ENCODE measurements around the gene POLRMT. TPM values are rescaled to one million over a fixed set of nuclear protein-coding genes. Genes with fewer than 3 reads are reported as not detected.

POLRMT gene
- total RNA-seq, 1 donor from 2014 or later, result 45.3 TPM

DNA sequence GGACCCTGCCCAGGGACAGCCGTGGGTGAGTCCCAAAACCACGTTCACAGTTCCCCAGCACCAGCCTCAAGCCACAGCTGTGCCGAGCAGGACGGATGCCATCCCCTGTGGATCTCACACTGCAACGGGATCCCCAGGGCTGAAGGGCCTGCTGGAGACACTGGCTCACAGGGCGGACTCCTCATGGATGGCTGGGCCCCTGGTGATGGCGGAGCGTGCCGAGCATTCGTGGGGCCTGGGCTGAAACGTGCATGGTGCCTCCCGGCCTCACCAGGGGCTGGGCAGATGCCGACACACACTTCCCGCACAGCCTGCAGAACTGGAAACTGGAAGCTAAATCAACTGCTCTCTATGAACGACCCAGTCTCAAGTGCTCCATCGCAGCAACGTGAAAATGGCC, 20.1 kb upstream of the POLRMT start:
- Histone ChIP-seq H3K4me3 (ENCODE audit: insufficient read depth, low read depth, low read length) (no peak overlapping the region), H3K27me3 (ENCODE audit: insufficient read depth, low read length) (no peaks in the 10 kb centered on the region), H3K9ac (ENCODE audit: low read length) (no peak overlapping the region), H3K4me2 (ENCODE audit: low read length) (no peak overlapping the region), H4K20me1 (ENCODE audit: insufficient read depth, low read length) (peaks cover 62% of the 10 kb centered on the region), H2AFZ (ENCODE audit: low read depth, low read length) (no peak overlapping the region), H3K9me3 (ENCODE audit: insufficient read depth, low read depth, low read length) (no peaks in the 10 kb centered on the region), H3K36me3 (ENCODE audit: insufficient read depth, low read length) (peaks cover 4% of the 10 kb centered on the region), H3K27ac (ENCODE audit: low read depth, low read length) (no peak overlapping the region), H3K4me1 (ENCODE audit: insufficient read depth, low read length) (no peaks in the 10 kb centered on the region), H3K79me2 (ENCODE audit: insufficient read depth, low read length) (peaks cover 72% of the 10 kb centered on the region)
- TF ChIP-seq CTCF (IDR thresholded peaks at IDR 0.05; ENCODE audit: insufficient read depth, low read depth, low read length) (no peak), EZH2 (IDR thresholded peaks at IDR 0.05; ENCODE audit: insufficient read depth, low read length) (no peak)
- H3K27me3 Mint-ChIP-seq (ENCODE audit: low read depth, unreplicated experiment), result no peaks in the 10 kb centered on the region
- FAIRE-seq (no peak), DNase-seq (ENCODE audit: low read depth) (no peak)
- H3K9me3 Mint-ChIP-seq (ENCODE audit: unreplicated experiment), result no peaks in the 10 kb centered on the region
- no peak overlapping the region for H3K27ac Mint-ChIP-seq (ENCODE audit: unreplicated experiment)
- H3K4me3 Mint-ChIP-seq (ENCODE audit: unreplicated experiment), result no peak overlapping the region
- H3K36me3 Mint-ChIP-seq (ENCODE audit: low read depth, unreplicated experiment), result no peaks in the 10 kb centered on the region
- peaks cover 5% of the 10 kb centered on the region for H3K4me1 Mint-ChIP-seq (ENCODE audit: low read depth, unreplicated experiment)

DNA sequence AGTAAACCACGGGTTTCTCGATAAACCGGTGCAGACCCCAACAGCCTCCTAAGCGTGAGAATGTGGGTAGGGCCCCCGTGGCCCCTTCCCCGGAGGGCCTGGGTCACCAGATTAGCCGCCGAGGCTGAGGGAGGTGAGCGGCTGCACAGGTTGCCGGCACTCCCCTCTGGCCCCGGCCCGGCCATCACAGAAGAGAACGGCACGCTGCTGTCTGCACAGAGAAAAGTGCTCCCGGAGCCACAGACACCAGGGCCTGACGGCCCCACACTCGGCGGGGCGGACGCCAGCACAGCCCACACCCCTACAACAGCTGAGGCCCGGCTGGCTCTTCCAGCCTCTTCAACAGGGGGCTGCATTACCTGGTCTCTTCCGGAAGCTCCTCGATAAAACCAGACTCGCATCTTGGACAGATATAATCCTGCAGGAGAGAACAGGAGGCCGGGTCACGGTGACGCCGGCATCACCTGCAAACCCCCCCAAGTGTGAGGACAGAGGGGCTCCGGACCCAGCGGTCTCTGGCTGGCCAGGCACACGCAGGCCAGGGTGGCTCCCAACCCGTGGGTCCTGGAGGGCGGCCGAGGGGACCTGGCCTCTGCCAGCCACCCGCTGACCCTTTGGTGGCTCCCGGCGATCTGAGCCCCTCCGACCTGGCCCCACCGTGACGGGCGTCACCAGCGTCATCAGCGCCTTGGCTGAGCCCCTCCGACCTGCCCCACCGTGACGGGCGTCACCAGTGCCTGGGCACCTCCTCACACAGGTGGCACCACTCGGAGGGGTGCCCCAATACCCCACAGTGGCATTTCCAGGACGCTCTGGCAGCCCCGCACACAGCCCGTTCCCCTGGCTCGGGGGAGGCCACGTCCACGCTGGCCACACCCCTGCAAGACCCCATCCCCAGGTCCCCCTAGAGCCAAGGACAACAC, 19.4 kb upstream of the POLRMT start:
- no peak overlapping the region for H3K27ac Mint-ChIP-seq (ENCODE audit: unreplicated experiment)
- no peaks in the 10 kb centered on the region for H3K36me3 Mint-ChIP-seq (ENCODE audit: low read depth, unreplicated experiment)
- no peak overlapping the region for H3K4me2 ChIP-seq (ENCODE audit: low read length)
- H3K79me2 ChIP-seq (ENCODE audit: insufficient read depth, low read length), result peaks cover 65% of the 10 kb centered on the region
- H3K4me3 Mint-ChIP-seq (ENCODE audit: unreplicated experiment), result no peak overlapping the region
- peaks cover 55% of the 10 kb centered on the region for H4K20me1 ChIP-seq (ENCODE audit: insufficient read depth, low read length)
- no peak for TF ChIP-seq CTCF (IDR thresholded peaks at IDR 0.05; ENCODE audit: insufficient read depth, low read depth, low read length)
- no peak for TF ChIP-seq EZH2 (IDR thresholded peaks at IDR 0.05; ENCODE audit: insufficient read depth, low read length)
- no peaks in the 10 kb centered on the region for H3K9me3 Mint-ChIP-seq (ENCODE audit: unreplicated experiment)
- H2AFZ ChIP-seq (ENCODE audit: low read depth, low read length), result no peak overlapping the region
- H3K4me1 Mint-ChIP-seq (ENCODE audit: low read depth, unreplicated experiment), result peaks cover 5% of the 10 kb centered on the region
- H3K27me3 ChIP-seq (ENCODE audit: insufficient read depth, low read length), result no peaks in the 10 kb centered on the region
- no peak overlapping the region for H3K27ac ChIP-seq (ENCODE audit: low read depth, low read length)
- DNase-seq (ENCODE audit: low read depth) (no peak), FAIRE-seq (no peak)
- H3K4me1 ChIP-seq (ENCODE audit: insufficient read depth, low read length), result no peaks in the 10 kb centered on the region
- H3K4me3 ChIP-seq (ENCODE audit: insufficient read depth, low read depth, low read length), result no peak overlapping the region
- peaks cover 4% of the 10 kb centered on the region for H3K36me3 ChIP-seq (ENCODE audit: insufficient read depth, low read length)
- H3K9me3 ChIP-seq (ENCODE audit: insufficient read depth, low read depth, low read length), result no peaks in the 10 kb centered on the region
- no peaks in the 10 kb centered on the region for H3K27me3 Mint-ChIP-seq (ENCODE audit: low read depth, unreplicated experiment)
- H3K9ac ChIP-seq (ENCODE audit: low read length), result no peak overlapping the region

GRCh38 chr19:651991-652390, 18.7 kb upstream of the POLRMT start:
- Mint-ChIP-seq H3K9me3 (ENCODE audit: unreplicated experiment) (no peaks in the 10 kb centered on the region), H3K4me1 (ENCODE audit: low read depth, unreplicated experiment) (peaks cover 5% of the 10 kb centered on the region), H3K27ac (ENCODE audit: unreplicated experiment) (no peak overlapping the region), H3K4me3 (ENCODE audit: unreplicated experiment) (no peak overlapping the region), H3K27me3 (ENCODE audit: low read depth, unreplicated experiment) (no peaks in the 10 kb centered on the region), H3K36me3 (ENCODE audit: low read depth, unreplicated experiment) (no peaks in the 10 kb centered on the region)
- Histone ChIP-seq H3K27me3 (ENCODE audit: insufficient read depth, low read length) (no peaks in the 10 kb centered on the region), H3K4me3 (ENCODE audit: insufficient read depth, low read depth, low read length) (no peak overlapping the region), H3K27ac (ENCODE audit: low read depth, low read length) (no peak overlapping the region), H3K4me1 (ENCODE audit: insufficient read depth, low read length) (no peaks in the 10 kb centered on the region), H3K4me2 (ENCODE audit: low read length) (no peak overlapping the region), H3K79me2 (ENCODE audit: insufficient read depth, low read length) (peaks cover 58% of the 10 kb centered on the region), H2AFZ (ENCODE audit: low read depth, low read length) (no peak overlapping the region), H4K20me1 (ENCODE audit: insufficient read depth, low read length) (peaks cover 48% of the 10 kb centered on the region), H3K36me3 (ENCODE audit: insufficient read depth, low read length) (peaks cover 4% of the 10 kb centered on the region), H3K9me3 (ENCODE audit: insufficient read depth, low read depth, low read length) (no peaks in the 10 kb centered on the region), H3K9ac (ENCODE audit: low read length) (no peak overlapping the region)
- no peak for FAIRE-seq
- DNase-seq (ENCODE audit: low read depth), result no peak
- no peak for TF ChIP-seq CTCF (IDR thresholded peaks at IDR 0.05; ENCODE audit: insufficient read depth, low read depth, low read length)
- TF ChIP-seq EZH2 (IDR thresholded peaks at IDR 0.05; ENCODE audit: insufficient read depth, low read length), result no peak

All from astrocyte (in vitro differentiated cells and primary cell).